SK-N-MC (cell line): ENCODE results near the gene ASTN2.

Experiments
- EZH2 ChIP-seq: fragments of 200-600 bp; sonication (generic); IDR thresholded peaks from one replicate; pipeline ENCODE4 v1.6.1; 2017; ENCODE audit warnings: antibody characterized with exemption
- FOXP2 ChIP-seq: optimal IDR thresholded peaks from 2 replicates; pipeline ENCODE3; 2011; ENCODE audit warnings: mild to moderate bottlenecking, moderate library complexity; ENCODE audit not compliant: insufficient read depth; ENCODE audit errors: extremely low read length, control extremely low read depth
- POLR2AphosphoS5 ChIP-seq: IDR thresholded peaks from 2 replicates; pipeline ENCODE4 v1.6.1; 2012; ENCODE audit warnings: mild to moderate bottlenecking, low read depth, low read length, borderline replicate concordance

- TF ChIP-seq EZH2, result no peak
- TF ChIP-seq POLR2AphosphoS5, result no peak
- no peak for TF ChIP-seq FOXP2
Measured at GRCh38 chr9:116717150-116717549, 697.7 kb downstream of the ASTN2 start.
